G401.6 (cell line): ENCODE data around the gene IFI30.

Experiments used
- FAIRE-seq: peaks from 2 replicates; lab custom pipeline; 2012; peaks lifted over from hg19 to GRCh38; lab: Jason Lieb, UNC

IFI30 gene

DNA sequence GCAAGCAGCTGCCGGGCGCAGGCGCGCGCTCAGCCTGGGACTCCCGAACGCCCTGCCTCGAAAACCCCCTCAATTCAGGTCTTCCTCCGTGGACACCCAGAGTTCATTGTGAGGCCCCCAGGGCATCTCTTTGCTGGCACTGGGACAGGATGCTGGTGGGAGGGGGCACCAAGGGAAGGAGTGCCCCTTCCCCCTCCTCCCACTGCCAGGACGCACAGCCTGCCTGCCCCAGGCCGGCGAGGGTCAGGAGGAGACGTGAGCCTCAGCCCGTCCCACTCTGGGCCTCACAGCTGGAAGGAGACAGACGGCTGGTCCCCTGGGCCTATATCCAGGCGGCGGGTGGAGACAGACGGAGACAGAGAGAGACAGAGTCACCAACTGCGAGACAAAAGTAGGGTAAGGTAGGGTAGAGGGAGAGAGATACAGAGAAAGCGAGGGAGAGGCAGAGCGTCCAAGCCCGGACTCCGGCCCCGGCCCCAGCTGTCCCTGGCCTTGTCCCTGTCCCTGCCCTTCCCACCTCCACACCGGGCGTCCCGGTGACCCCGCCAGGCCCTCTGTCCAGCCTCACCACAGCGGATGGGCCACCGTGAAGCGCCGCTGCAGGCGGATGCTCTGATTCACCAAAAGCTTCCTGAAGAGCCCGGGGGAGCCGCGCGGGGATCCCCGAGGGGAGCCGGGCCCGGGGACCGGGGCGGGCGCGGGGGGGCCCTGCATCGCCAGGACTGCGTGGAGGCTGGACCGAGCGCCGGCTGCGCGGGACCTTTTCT, 52.3 kb downstream of the IFI30 start, which contains the start of gene PDE4C:
PDE4C (minus strand) TSS at position 737 of the 767 bp plus-strand sequence; CDS start at position 714, 23 bp downstream.
- FAIRE-seq, result no peak

DNA sequence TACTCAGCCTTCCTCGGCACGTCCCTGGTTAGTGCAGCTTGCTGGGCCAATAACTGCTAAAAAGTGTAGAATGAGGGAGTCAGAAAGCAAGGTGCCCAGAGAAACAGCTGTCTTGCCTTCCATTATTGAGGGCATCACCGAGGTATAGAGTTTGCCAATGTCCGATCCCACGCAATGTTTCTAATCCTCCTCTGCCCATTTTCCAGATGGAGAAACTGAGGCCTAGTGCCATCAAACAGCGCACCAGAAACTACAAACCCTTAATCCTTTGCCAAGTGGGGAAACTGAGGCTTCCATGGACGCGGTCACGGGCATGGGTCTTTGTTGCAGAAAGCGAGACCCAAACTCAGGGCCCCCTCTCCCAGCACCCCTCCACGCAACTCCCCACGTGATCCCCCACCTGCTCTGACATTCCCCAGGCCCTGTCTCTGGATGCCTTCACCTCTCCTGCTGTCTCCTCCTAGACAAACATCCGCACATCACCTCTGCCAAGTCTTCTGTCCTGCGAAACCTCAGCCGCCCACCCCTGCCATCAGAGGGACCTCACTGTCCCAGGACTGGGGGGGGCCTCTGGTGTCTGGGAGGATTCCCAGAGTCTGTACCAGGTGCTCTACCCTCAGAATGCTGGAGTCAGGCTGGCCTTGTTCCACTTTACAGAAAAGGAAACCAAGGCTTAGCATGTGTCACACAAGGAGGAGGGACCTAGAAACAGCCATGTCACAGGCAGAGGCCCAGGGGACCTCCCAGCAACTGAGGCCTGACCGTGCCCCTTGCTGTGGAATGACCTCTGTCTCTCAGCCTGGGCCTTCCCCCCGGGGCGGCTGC, 53.6 kb downstream of the IFI30 start:
- no peak for FAIRE-seq
